ENCODE measurements around the gene CTNNA3.
A peak's percentile ranks its signal among the peaks of the same experiment; 100 is the strongest.

Gene CTNNA3

GRCh38 chr10:66318761-66319160 is 1377.2 kb downstream of the CTNNA3 start:
- no peak for TF ChIP-seq CTCF (IDR thresholded peaks at IDR 0.05; ENCODE audit: low read depth, low read length)
- DNase-seq (ENCODE audit: low read depth, low spot score), result no peak
- in situ Hi-C loops (cut with HindIII; ENCODE audit: low sequenced_read_pairs), result no loop called here
- no peak overlapping the region for H3K4me3 ChIP-seq (ENCODE audit: low read depth, low read length)

- in situ Hi-C loops (cut with HindIII; ENCODE audit: low sequenced_read_pairs), result no loop called here
- DNase-seq (ENCODE audit: low read depth, low spot score), result peak; percentile 1
- TF ChIP-seq CTCF (IDR thresholded peaks at IDR 0.05; ENCODE audit: low read depth, low read length), result no peak
Measured at GRCh38 chr10:66307826-66308225, 1388.2 kb downstream of the CTNNA3 start.

DNA sequence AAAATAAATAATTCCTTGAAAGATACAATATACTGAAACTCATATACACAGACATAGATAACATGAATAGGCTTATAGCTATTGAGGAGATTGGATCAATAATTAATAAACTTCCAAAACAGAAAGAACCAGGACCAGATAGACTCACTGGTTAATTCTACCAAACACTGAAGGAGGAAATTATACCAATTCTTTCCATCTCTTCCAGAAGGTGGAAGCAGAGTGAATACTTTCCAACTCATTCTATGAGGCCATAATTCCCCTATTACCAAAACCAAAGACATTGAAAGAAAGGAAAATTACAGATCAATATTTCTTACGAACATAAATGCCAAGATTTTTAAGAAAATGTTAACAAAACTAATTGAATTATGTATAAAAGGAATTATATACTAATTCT is 1394.9 kb downstream of the CTNNA3 start:
- no peak for TF ChIP-seq CTCF (IDR thresholded peaks at IDR 0.05; ENCODE audit: low read depth, low read length)
- H3K4me3 ChIP-seq (ENCODE audit: low read depth, low read length), result no peak overlapping the region
- in situ Hi-C loops (cut with HindIII; ENCODE audit: low sequenced_read_pairs), result no loop called here
- no peak for DNase-seq (ENCODE audit: low read depth, low spot score)

More at GRCh38 chr10:66307826-66308225, 1388.2 kb downstream of the CTNNA3 start:
- no peak overlapping the region for H3K4me3 ChIP-seq (ENCODE audit: low read depth, low read length)

DNA sequence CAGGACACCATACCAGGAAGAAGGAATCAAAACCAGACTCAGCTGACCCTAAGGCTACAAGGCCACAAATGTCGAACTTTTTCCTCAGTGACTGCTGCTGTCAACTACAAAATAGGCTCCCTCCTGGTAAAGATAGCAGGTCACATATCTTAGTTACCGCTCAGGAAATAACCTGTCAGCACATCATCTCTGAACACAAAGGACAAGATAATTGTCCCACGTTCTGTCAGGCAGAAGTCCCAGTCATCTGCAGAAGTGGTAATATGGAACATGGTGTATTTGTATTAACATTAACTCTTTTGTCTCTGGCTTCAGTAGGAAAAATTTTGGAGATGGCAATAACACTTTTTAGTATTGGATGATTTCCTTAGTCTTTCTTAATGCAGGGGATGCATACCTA is 1400.4 kb downstream of the CTNNA3 start:
- H3K4me3 ChIP-seq (ENCODE audit: low read depth, low read length), result no peak overlapping the region
- in situ Hi-C loops (cut with HindIII; ENCODE audit: low sequenced_read_pairs), result no loop called here
- no peak for TF ChIP-seq CTCF (IDR thresholded peaks at IDR 0.05; ENCODE audit: low read depth, low read length)
- no peak for DNase-seq (ENCODE audit: low read depth, low spot score)

DNA sequence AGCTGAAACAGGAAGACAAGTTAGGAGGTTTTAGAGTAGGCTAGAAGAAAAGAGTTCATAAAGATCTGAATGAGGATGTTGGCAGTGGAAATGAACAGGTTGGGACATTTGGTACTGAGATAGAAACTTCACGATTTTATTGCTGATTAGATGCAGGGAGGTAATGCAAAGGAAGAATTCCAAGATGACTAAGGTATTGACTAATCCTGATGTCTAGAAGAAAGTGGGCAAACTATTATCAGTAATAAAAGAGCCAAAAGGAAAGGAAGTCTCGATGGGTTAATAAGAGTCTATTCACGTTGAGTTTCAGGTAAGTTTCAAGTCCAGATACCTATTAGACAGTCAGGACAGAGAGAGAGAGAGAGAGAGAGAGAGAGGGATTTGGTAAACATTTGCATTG is 1401.5 kb downstream of the CTNNA3 start:
- no peak for DNase-seq (ENCODE audit: low read depth, low spot score)
- TF ChIP-seq CTCF (IDR thresholded peaks at IDR 0.05; ENCODE audit: low read depth, low read length), result no peak
- in situ Hi-C loops (cut with HindIII; ENCODE audit: low sequenced_read_pairs), result no loop called here
- H3K4me3 ChIP-seq (ENCODE audit: low read depth, low read length), result no peak overlapping the region

GRCh38 chr10:66292922-66293321 is 1403.1 kb downstream of the CTNNA3 start:
- in situ Hi-C loops (cut with HindIII; ENCODE audit: low sequenced_read_pairs), result no loop called here
- DNase-seq (ENCODE audit: low read depth, low spot score), result no peak
- no peak for TF ChIP-seq CTCF (IDR thresholded peaks at IDR 0.05; ENCODE audit: low read depth, low read length)
- H3K4me3 ChIP-seq (ENCODE audit: low read depth, low read length), result no peak overlapping the region

DNA sequence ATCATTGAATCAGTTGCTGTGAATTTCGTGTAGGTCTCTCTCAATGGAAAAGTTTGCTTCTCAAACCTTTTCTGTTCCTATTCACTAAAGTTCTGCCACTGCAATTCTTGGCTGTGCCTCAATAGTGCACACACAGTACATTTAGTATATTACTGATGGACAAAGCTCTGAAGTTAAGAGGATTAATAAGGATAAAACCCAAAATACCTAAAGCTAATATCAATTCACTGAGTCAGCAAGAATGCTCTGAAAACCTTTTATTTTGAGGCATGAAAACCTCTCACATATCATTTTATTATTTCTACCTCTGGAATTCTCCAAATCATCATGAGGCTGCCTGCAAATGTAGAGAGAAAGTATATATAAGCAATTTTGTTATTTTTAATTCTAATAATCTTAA is 1403.5 kb downstream of the CTNNA3 start:
- in situ Hi-C loops (cut with HindIII; ENCODE audit: low sequenced_read_pairs), result no loop called here
- no peak for DNase-seq (ENCODE audit: low read depth, low spot score)
- no peak overlapping the region for H3K4me3 ChIP-seq (ENCODE audit: low read depth, low read length)
- no peak for TF ChIP-seq CTCF (IDR thresholded peaks at IDR 0.05; ENCODE audit: low read depth, low read length)
